Activated B cell treated with CpG ODN at 0.5 μM for 24 hours (primary cell): Measurements from ENCODE around the gene CISTR. TPM values are rescaled to one million over a fixed set of nuclear protein-coding genes. Genes with fewer than 3 reads are reported as not detected.
A peak's percentile ranks its signal among the peaks of the same experiment; 100 is the strongest.

ENCODE experiments used
- ATAC-seq: fragments of 200-7000 bp; cut with Tn5 transposase; one replicate; pipeline ENCODE4 v1.10.0; 2021; ENCODE audit warnings: low read depth, mild to moderate bottlenecking, moderate library complexity
- CTCF ChIA-PET: fragments of 350-600 bp; sonication (Branson Sonifier 250); formaldehyde crosslinking; loops from one replicate; lab custom pipeline; 2021; ENCODE audit warnings: antibody characterized with exemption; lab: Charles Lee
- POLR2A ChIA-PET: fragments of 350-600 bp; sonication (Branson Sonifier 250); formaldehyde crosslinking; loops from one replicate; lab custom pipeline; 2021; ENCODE audit warnings: antibody characterized with exemption; lab: Charles Lee
- DNase-seq: peaks from one replicate; pipeline ENCODE4 v3.0.0; 2022
- H3K27ac Mint-ChIP-seq: one replicate; pipeline ENCODE4 v1.8.0; 2020; ENCODE audit warnings: mixed read lengths
- H3K27me3 Mint-ChIP-seq: one replicate; pipeline ENCODE4 v1.8.0; 2021; ENCODE audit warnings: mixed read lengths
- H3K36me3 Mint-ChIP-seq: one replicate; pipeline ENCODE4 v1.8.0; 2021; ENCODE audit warnings: low read depth, mixed read lengths
- H3K4me1 Mint-ChIP-seq: one replicate; pipeline ENCODE4 v1.8.0; 2021; ENCODE audit warnings: mixed read lengths
- H3K4me3 Mint-ChIP-seq: one replicate; pipeline ENCODE4 v1.8.0; 2020; ENCODE audit warnings: mild to moderate bottlenecking, mixed read lengths
- H3K9me3 Mint-ChIP-seq: one replicate; pipeline ENCODE4 v1.8.0; 2020; ENCODE audit warnings: mixed read lengths
- intact Hi-C: fragments of 100-400 bp; cut with micrococcal nuclease; formaldehyde crosslinking; loops from one replicate; pipeline ENCODE4 v1.15.1; 2024
- total RNA-seq: library from RNA; stranded (reverse); gene quantifications from 2 replicates; pipeline ENCODE4 v1.2.3, GENCODE V29; 2022
- TF ChIP-seq, protein P1 (sequence below): fragments of 200-600 bp; IDR thresholded peaks from one replicate; pipeline ENCODE4 v1.8.0; 2022; ENCODE audit warnings: antibody characterized with exemption, mild to moderate bottlenecking

Gene CISTR
- total RNA-seq, 1 donor from 2014 or later: not detected

DNA sequence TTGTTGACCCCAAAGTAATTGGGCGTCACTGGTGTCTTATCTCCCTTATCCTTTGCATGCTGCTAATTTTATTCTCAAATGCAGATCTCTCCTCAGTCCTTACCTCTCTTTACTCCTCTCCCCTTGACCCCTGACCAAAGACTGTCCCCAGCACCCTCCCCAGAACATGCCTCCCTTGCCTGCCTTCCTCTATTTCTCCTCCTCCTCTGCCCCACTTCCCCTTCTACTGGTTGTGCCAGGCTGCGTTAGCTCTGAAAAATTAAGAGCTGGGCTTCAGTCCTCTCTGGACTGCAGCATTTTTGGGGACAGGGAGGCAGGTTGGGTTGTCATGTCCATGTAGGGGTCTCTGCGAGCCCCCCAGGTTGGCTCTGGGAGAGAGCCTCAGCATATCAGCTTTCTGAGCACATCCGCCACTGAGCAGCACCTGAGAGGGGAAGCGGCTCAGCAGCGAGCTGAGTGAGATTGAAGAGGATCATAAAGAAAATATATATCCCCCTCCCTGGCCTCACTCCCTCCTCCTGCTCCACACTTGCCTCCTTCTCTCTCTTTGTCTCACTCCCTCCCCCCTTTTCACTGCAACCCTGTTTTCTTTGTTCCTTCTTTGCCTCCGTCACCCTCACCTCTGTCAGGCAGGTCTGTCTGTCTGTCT lies 6.4 kb upstream of the CISTR start:
- no peaks in the 10 kb centered on the region for H3K36me3 Mint-ChIP-seq
- ChIA-PET CTCF (interaction anchor here (1.2 to 6.5 kb wide), 4 partner anchors 13 to 215 kb away, joined by 5 to 80 read pairs (median 6); no protein-coding TSS in a partner anchor), POLR2A (interaction anchor here (0.8 kb wide), 1 partner anchor 13 kb away, joined by 3 read pairs; no protein-coding TSS in a partner anchor)
- no peak overlapping the region for H3K27ac Mint-ChIP-seq
- H3K4me1 Mint-ChIP-seq: peaks cover 22% of the 10 kb centered on the region
- intact Hi-C loops: loop anchor here (10.0 kb wide), 2 partner anchors 247 to 1897 kb away; partner anchors contain the start of genes HOXC8 and HOXC9
- DNase-seq (no peak), ATAC-seq (no peak)
- peaks cover 32% of the 10 kb centered on the region for H3K27me3 Mint-ChIP-seq
- no peaks in the 10 kb centered on the region for H3K9me3 Mint-ChIP-seq
- TF ChIP-seq, protein P1, sequence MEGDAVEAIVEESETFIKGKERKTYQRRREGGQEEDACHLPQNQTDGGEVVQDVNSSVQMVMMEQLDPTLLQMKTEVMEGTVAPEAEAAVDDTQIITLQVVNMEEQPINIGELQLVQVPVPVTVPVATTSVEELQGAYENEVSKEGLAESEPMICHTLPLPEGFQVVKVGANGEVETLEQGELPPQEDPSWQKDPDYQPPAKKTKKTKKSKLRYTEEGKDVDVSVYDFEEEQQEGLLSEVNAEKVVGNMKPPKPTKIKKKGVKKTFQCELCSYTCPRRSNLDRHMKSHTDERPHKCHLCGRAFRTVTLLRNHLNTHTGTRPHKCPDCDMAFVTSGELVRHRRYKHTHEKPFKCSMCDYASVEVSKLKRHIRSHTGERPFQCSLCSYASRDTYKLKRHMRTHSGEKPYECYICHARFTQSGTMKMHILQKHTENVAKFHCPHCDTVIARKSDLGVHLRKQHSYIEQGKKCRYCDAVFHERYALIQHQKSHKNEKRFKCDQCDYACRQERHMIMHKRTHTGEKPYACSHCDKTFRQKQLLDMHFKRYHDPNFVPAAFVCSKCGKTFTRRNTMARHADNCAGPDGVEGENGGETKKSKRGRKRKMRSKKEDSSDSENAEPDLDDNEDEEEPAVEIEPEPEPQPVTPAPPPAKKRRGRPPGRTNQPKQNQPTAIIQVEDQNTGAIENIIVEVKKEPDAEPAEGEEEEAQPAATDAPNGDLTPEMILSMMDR: no peak
- H3K4me3 Mint-ChIP-seq: no peak overlapping the region

DNA sequence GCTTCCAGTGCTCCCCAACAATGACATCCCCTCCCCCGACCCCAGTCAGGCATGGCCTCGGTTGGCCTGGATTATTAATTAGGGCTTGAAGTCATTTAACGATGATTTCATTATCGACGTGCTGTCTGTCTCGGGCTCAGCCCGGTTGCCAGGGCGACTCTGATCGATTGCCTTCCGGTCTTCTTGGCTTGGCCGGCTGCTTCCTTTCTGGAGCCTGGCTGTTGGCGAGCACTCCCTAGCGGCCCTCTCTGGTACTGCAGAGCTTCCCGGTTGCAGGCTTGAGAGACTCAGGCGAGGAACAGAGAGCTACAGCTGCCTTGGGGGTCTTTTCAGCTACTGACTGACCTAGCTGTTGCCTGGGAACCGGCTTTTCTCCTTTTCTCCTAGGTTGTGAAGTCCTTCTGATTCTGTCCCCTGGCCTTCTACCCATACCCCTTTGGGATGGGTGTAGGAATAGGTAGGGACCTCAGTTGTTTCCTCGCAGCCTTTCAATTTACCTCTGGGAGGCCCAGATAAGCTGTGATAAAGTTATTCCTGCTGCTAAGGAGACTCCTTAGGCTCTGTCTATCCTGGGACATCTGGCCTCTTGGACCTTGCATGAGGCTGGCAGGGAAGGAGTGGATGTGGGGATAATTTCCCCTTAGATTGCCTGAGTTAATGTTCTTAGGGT lies 5.5 kb upstream of the CISTR start:
- H3K4me1 Mint-ChIP-seq: peaks cover 22% of the 10 kb centered on the region
- ATAC-seq: peak; percentile 75
- intact Hi-C loops: loop anchor here (1.0 to 10.0 kb wide), 3 partner anchors 11 to 1898 kb away; partner anchors contain the start of genes HOXC8 and HOXC9
- peak; percentile 75 for DNase-seq
- TF ChIP-seq, protein P1: no peak
- ChIA-PET POLR2A (interaction anchor here (0.8 kb wide), 1 partner anchor 12 kb away, joined by 3 read pairs; no protein-coding TSS in a partner anchor), CTCF (interaction anchor here (0.9 to 6.5 kb wide), 10 partner anchors 8 to 214 kb away, joined by 3 to 80 read pairs (median 5); partner anchors contain the start of gene CALCOCO1)
- H3K27me3 Mint-ChIP-seq: peaks cover 29% of the 10 kb centered on the region
- peak overlapping the region; percentile 8 for H3K27ac Mint-ChIP-seq
- no peaks in the 10 kb centered on the region for H3K36me3 Mint-ChIP-seq
- no peaks in the 10 kb centered on the region for H3K9me3 Mint-ChIP-seq
- H3K4me3 Mint-ChIP-seq: peak overlapping the region; percentile 48

DNA sequence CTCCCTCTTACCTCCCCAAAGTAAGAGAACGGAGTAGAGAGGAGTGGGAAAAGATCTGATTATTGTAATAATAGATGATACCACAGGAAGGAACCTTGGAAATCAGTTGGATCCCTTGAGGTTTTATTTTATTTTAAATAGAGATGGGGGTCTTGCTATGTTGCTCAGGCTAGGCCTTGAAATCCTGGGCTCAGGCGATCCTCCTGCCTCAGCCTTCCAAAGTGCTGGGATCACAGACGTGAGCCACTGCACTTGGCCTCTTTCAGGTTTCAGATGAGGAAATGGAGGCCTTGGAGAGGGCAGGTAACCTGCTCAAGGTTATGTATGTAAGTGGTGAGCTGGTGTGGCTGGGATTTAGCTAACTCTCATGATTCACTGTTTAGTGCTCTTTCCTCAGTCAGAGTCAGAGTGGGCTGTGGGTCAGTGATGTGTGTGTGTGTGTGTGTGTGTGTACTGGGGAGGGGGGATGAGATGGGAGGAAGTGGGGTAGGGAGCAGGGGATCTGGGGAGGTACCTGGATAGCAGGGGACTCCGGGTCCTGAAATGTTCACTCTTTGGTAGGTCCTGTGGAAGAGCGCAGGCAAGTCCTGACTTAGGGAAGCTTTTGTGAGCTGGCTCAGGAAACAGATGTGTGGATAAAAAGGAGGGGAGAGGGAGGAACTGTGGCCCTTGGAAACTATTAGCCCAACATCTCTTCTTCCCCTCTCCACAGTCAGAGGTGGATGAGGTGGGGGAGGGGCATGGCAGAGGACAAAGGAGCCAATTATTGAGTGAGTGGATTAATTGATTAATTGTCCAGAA lies 4.7 kb upstream of the CISTR start:
- ChIA-PET CTCF (interaction anchor here (0.9 to 6.5 kb wide), 10 partner anchors 9 to 61 kb away, joined by 3 to 80 read pairs (median 4); partner anchors contain the start of gene CALCOCO1), POLR2A (interaction anchor here (0.6 kb wide), 1 partner anchor 445 kb away, joined by 3 read pairs; no protein-coding TSS in a partner anchor)
- Mint-ChIP-seq H3K4me1 (peaks cover 22% of the 10 kb centered on the region), H3K36me3 (no peaks in the 10 kb centered on the region), H3K27ac (no peak overlapping the region), H3K9me3 (no peaks in the 10 kb centered on the region), H3K4me3 (no peak overlapping the region), H3K27me3 (peaks cover 25% of the 10 kb centered on the region)
- DNase-seq (no peak), ATAC-seq (no peak)
- intact Hi-C loops: loop anchor here (1.0 to 10.0 kb wide), 3 partner anchors 10 to 1898 kb away; partner anchors contain the start of genes HOXC8 and HOXC9
- TF ChIP-seq, protein P1: no peak

DNA sequence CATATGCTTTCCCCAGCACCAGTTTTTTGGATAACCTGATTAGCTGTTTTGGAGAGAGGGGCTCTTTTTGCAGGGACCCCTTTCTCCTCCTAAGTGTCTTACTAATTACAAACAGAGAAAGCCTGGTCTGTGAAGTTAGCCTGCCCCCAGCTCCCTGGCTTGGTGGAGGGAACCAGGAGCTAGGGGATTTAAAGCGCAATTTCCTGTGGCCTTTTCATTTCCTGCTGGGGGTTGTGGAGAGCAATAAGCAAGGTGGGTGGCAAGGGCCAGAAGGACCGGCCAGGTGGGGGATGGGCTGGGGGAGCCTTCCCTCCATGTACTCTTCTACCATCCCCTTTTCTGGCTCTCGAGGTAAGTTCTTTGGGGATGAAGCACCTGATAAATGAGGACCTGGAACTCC lies 4.1 kb upstream of the CISTR start:
- Mint-ChIP-seq H3K27me3 (peaks cover 22% of the 10 kb centered on the region), H3K36me3 (no peaks in the 10 kb centered on the region)
- POLR2A ChIA-PET: interaction anchor here (0.6 kb wide), 1 partner anchor 445 kb away, joined by 3 read pairs; no protein-coding TSS in a partner anchor

More for the DNA sequence above, 4.1 kb upstream of the CISTR start:
- no peak for ATAC-seq
- H3K4me3 Mint-ChIP-seq: no peak overlapping the region
- no peaks in the 10 kb centered on the region for H3K9me3 Mint-ChIP-seq
- H3K4me1 Mint-ChIP-seq: peaks cover 22% of the 10 kb centered on the region
- CTCF ChIA-PET: interaction anchor here (1.3 to 6.5 kb wide), 4 partner anchors 10 to 36 kb away, joined by 3 to 80 read pairs (median 6); no protein-coding TSS in a partner anchor
- intact Hi-C loops: loop anchor here (10.0 kb wide), 2 partner anchors 249 to 1899 kb away; partner anchors contain the start of genes HOXC8 and HOXC9
- H3K27ac Mint-ChIP-seq: no peak overlapping the region
- no peak for DNase-seq
- TF ChIP-seq, protein P1: no peak
